ENCODE measurements around the gene MAGOH.

DNA sequence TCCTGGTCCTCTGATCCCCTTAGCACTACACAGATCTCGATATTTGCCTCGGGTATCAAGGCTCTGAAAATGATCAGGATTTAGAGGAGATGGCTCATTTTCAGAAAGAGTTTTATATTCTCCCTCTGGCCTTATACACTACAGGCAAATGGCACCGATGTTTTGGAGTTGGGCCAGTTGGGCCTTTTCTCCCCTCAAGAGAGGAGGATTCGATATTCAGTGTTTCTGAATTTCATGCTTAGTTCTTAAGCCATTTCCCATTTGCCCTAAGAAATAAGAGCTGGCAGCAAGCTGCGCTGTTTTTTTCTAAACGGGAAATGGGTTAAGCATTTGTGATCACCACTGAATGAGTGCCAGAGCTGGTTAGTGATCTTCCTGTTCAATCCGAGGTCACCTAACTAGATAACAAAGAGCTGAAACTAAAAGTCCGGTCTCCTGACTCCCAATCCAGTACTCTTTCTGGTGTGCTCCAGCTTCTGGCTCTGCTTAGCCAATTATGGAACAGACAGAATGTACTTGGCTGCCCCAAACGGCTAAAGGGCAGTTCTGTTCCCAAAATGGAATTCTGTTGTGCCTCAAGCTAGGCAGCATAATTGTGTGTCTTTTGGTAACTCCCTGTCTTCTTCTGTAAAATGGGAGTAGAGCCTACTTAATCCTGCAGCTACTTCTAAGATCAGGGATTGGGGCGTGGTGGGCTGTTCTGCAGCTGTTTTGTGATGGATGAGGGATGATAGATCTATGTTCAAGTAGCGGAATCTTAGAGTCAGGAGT, 42.9 kb downstream of the MAGOH start:
- TF ChIP-seq EZH2 (IDR thresholded peaks at IDR 0.05; ENCODE audit: low read length, unreplicated experiment): no peak
- TF ChIP-seq, protein P1, sequence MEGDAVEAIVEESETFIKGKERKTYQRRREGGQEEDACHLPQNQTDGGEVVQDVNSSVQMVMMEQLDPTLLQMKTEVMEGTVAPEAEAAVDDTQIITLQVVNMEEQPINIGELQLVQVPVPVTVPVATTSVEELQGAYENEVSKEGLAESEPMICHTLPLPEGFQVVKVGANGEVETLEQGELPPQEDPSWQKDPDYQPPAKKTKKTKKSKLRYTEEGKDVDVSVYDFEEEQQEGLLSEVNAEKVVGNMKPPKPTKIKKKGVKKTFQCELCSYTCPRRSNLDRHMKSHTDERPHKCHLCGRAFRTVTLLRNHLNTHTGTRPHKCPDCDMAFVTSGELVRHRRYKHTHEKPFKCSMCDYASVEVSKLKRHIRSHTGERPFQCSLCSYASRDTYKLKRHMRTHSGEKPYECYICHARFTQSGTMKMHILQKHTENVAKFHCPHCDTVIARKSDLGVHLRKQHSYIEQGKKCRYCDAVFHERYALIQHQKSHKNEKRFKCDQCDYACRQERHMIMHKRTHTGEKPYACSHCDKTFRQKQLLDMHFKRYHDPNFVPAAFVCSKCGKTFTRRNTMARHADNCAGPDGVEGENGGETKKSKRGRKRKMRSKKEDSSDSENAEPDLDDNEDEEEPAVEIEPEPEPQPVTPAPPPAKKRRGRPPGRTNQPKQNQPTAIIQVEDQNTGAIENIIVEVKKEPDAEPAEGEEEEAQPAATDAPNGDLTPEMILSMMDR (conservative IDR thresholded peaks at IDR 0.05; ENCODE audit: low read depth, low read length): no peak

All from PC-3 (cell line).